ENCODE measurements around the gene CDK5RAP1.

GRCh38 chr20:33408313-33408712 is 7.0 kb upstream of the CDK5RAP1 start:
- no peak for TF ChIP-seq IRF2 (CRISPR knock-in tag; IDR thresholded peaks at IDR 0.05; ENCODE audit: borderline replicate concordance, low read depth)
- no peak for TF ChIP-seq CREM (CRISPR knock-in tag; IDR thresholded peaks at IDR 0.05)
- TF ChIP-seq NFYB (CRISPR knock-in tag; conservative IDR thresholded peaks at IDR 0.05; ENCODE audit: low read depth), result no peak
- TF ChIP-seq CTCF (IDR thresholded peaks at IDR 0.05), result no peak
- TF ChIP-seq SP1 (CRISPR knock-in tag; conservative IDR thresholded peaks at IDR 0.05), result no peak
- TF ChIP-seq ETV6 (CRISPR knock-in tag; IDR thresholded peaks at IDR 0.05), result no peak
- no peak for TF ChIP-seq ATF6 (CRISPR knock-in tag; IDR thresholded peaks at IDR 0.05)
- TF ChIP-seq ELF4 (CRISPR knock-in tag; IDR thresholded peaks at IDR 0.05; ENCODE audit: low read depth), result no peak
- no peak for TF ChIP-seq FOXP4 (CRISPR knock-in tag; IDR thresholded peaks at IDR 0.05)
- TF ChIP-seq SOX15 (CRISPR knock-in tag; IDR thresholded peaks at IDR 0.05), result no peak
- no peak for TF ChIP-seq E2F4 (CRISPR knock-in tag; IDR thresholded peaks at IDR 0.05; ENCODE audit: borderline replicate concordance, low read depth)
- TF ChIP-seq KAT7 (CRISPR knock-in tag; IDR thresholded peaks at IDR 0.05; ENCODE audit: borderline replicate concordance), result no peak
- no peak for TF ChIP-seq FOXJ3 (CRISPR knock-in tag; IDR thresholded peaks at IDR 0.05; ENCODE audit: borderline replicate concordance)
- TF ChIP-seq ZNF425 (CRISPR knock-in tag; conservative IDR thresholded peaks at IDR 0.05), result no peak

Data from WTC11 (cell line).